Neural crest cell (in vitro differentiated cells): ENCODE results near the gene EIPR1. TPM values are rescaled to one million over a fixed set of nuclear protein-coding genes. Genes with fewer than 3 reads are reported as not detected.
"Not testable (repeated sequence)": the region's sequence is repeated elsewhere in the genome, so short reads cannot be mapped to it uniquely, and the experiment has no call there.

Experiments used
- DNase-seq: peaks from one replicate; pipeline ENCODE4 v3.0.0; 2021; ENCODE audit warnings: low read depth, mixed read lengths, low spot score
- H3K27ac Mint-ChIP-seq: one replicate; pipeline ENCODE4 v1.8.0; 2021; ENCODE audit warnings: mild to moderate bottlenecking, mixed read lengths; ENCODE audit not compliant: unreplicated experiment
- H3K27me3 Mint-ChIP-seq: 2 replicates; pipeline ENCODE4 v1.8.0; 2021; ENCODE audit warnings: low read depth, mild to moderate bottlenecking, mixed read lengths
- H3K36me3 Mint-ChIP-seq: 2 replicates; pipeline ENCODE4 v1.8.0; 2021; ENCODE audit warnings: low read depth, mild to moderate bottlenecking, mixed read lengths
- H3K4me1 Mint-ChIP-seq: 2 replicates; pipeline ENCODE4 v1.8.0; 2021; ENCODE audit warnings: mixed read lengths
- H3K4me3 Mint-ChIP-seq: one replicate; pipeline ENCODE4 v1.8.0; 2021; ENCODE audit warnings: mild to moderate bottlenecking, mixed read lengths
- H3K9me3 Mint-ChIP-seq: 2 replicates; pipeline ENCODE4 v1.8.0; 2021; ENCODE audit warnings: mixed read lengths
- total RNA-seq: library from RNA; stranded (reverse); gene quantifications from 2 replicates; pipeline ENCODE4 v1.2.1, GENCODE V29; 2021
- TF ChIP-seq, protein P1 (sequence below): fragments of 200-600 bp; sonication (generic); conservative IDR thresholded peaks from 2 replicates; pipeline ENCODE4 v1.5.0; 2021; ENCODE audit warnings: antibody characterized with exemption, mild to moderate bottlenecking

Gene EIPR1
- total RNA-seq, 1 donor from 2014 or later = 33.0 TPM

DNA sequence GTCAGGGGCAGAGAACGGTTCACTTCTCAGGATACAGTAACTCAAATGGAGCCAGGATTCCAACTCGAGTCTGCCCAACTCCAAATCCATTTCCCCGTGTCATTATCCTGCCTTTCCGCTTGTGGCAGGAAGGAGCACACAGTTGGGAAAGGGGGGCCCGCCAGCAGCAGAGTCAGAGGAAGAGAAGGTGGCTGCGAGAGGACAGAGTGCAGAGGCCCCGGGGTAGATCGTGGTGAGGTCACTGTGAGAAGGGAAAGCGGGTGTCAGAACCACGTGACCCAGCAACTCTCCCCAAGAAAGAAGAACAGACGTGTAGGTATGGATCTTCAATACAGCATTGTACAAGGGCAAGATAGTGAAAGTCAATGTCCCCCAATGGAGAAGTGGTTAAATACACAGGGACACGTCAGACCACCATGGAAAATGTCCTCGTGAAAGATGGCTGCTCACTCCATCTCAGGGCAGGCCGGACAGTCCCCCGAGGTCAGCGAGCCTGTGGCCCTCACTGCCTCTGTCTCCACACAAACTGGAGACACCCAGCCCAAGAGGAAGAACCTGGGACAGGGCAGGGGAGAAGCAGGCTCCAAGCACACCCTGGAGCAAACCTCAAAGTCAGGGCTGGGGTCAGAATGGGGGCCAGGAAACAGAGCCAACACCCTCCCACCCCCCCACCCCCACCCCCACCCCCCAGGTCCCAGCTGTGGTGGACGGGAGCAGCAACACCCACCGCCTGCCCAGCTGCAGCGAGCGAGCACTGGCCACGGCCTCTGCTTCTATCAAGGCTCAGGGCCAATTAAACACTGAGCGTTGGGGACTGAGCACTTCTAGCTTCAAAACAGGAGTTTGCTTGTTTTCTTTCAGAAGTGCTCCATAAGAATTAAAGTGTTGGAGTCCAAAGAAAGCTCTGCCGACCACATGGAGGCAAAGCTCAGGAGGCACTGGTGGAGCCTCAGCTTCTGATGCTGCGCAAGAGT lies 92.7 kb downstream of the EIPR1 start:
- Mint-ChIP-seq H3K27ac (peak overlapping the region; percentile 78), H3K36me3 (peaks cover 9% of the 10 kb centered on the region), H3K9me3 (no peaks in the 10 kb centered on the region), H3K4me1 (peaks cover 50% of the 10 kb centered on the region), H3K4me3 (no peak overlapping the region), H3K27me3 (no peaks in the 10 kb centered on the region)
- DNase-seq = no peak
- TF ChIP-seq, protein P1, sequence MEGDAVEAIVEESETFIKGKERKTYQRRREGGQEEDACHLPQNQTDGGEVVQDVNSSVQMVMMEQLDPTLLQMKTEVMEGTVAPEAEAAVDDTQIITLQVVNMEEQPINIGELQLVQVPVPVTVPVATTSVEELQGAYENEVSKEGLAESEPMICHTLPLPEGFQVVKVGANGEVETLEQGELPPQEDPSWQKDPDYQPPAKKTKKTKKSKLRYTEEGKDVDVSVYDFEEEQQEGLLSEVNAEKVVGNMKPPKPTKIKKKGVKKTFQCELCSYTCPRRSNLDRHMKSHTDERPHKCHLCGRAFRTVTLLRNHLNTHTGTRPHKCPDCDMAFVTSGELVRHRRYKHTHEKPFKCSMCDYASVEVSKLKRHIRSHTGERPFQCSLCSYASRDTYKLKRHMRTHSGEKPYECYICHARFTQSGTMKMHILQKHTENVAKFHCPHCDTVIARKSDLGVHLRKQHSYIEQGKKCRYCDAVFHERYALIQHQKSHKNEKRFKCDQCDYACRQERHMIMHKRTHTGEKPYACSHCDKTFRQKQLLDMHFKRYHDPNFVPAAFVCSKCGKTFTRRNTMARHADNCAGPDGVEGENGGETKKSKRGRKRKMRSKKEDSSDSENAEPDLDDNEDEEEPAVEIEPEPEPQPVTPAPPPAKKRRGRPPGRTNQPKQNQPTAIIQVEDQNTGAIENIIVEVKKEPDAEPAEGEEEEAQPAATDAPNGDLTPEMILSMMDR = no peak

DNA sequence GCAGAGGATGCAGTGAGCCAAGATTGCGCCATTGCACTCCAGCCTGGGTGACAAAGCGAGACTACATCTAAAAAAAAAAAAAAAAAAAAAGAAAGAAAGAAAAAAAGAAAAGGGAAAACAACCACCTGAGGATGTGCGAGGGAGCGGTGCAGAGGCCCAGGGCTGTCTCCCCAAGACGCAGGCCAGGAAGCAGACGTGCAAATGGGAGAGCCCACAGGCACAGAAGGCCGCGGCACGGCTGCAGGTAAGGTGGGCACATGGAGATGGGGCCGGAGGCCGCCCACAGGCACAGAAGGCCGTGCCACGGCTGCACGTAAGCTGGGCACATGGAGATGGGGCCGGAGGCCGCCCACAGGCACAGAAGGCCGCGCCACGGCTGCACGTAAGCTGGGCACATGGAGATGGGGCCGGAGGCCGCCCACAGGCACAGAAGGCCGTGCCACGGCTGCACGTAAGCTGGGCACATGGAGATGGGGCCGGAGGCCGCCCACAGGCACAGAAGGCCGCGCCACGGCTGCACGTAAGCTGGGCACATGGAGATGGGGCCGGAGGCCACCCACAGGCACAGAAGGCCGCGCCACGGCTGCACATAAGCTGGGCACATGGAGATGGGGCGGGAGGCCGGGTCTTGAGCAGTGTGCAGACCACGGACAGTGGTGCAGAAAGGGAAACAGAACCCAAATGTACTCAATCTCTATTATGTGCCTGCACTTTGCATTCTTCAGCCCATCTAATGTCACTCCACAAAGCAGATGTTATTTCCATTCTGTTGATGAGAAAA lies 93.6 kb downstream of the EIPR1 start:
- H3K4me3 Mint-ChIP-seq, H3K9me3 Mint-ChIP-seq, H3K27ac Mint-ChIP-seq, H3K36me3 Mint-ChIP-seq, H3K27me3 Mint-ChIP-seq, DNase-seq: not testable (repeated sequence)
- peaks cover 41% of the 10 kb centered on the region for H3K4me1 Mint-ChIP-seq

DNA sequence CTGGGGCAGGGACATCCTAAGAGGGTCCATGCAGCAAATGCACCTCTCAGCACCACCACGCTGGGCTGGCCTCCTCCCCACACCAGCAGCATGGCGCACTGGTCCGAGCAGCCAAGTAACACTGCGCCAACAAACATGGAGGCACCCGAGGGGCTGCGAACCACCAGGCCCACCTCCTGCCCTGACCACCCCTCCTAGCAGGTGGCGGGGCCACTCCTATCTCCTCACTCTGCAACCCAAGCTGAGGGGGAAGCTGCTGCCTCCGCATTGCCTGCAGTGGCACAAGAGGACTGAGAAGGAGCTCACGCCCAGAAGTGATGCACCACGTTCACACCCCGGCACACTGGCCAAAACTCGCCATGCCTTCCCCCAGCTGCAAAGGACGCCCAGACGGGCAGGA lies 94.4 kb downstream of the EIPR1 start:
- no peaks in the 10 kb centered on the region for H3K9me3 Mint-ChIP-seq

DNA sequence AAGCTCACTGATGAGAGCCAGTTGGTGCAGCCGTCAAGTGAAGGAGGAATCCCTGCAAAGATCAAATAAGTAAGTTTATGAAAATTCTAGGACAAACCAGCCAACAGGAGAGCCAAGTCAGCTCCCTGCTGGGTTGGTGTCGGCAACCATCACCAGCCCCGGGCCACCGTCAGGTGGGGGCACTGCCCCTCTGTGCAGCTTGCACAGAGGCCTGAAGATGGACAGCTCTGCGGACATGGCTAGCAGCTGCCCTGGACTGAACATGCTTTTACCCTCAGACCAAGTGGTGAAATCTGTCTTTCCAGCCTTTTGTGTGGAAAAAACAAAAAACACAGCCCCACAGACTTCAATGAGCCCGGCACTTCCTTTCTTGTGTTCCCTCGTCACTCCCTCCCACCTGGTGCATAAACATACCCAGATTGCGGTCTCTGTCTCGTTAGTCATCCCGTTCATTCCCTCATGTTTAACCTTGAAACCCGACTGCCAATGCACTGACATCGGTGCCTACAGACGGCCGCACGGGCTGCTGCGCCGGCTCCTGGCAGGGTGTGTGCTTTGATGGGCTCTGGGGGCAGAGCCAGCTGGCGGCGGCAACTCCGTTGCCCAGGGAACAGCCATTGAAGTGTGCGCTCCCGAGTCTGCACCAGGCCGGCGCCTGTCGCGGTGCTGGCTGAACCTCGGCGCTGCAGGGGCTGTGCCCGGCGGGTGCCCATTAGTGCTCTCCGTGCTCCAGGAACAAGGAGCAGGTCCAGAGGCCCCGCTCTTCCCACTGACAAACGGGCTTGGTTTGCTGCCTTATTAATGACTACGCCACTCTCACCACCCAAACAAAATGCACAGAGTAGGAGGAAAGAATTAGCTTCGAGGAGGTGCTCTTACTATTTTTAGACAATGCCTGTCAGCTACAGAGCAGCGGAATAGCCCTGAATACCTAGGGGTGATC lies 95.3 kb downstream of the EIPR1 start:
- DNase-seq = no peak
- H3K9me3 Mint-ChIP-seq = no peaks in the 10 kb centered on the region
- H3K27ac Mint-ChIP-seq = peak overlapping the region; percentile 97
- H3K27me3 Mint-ChIP-seq = no peaks in the 10 kb centered on the region
- H3K36me3 Mint-ChIP-seq = peaks cover 4% of the 10 kb centered on the region
- peaks cover 27% of the 10 kb centered on the region for H3K4me1 Mint-ChIP-seq
- TF ChIP-seq, protein P1 = no peak
- H3K4me3 Mint-ChIP-seq = no peak overlapping the region

More for the DNA sequence above, 94.4 kb downstream of the EIPR1 start:
- no peak overlapping the region for H3K27ac Mint-ChIP-seq
- no peaks in the 10 kb centered on the region for H3K27me3 Mint-ChIP-seq
- no peak overlapping the region for H3K4me3 Mint-ChIP-seq
- DNase-seq = no peak
- H3K4me1 Mint-ChIP-seq = peaks cover 33% of the 10 kb centered on the region
- TF ChIP-seq, protein P1 = no peak
- peaks cover 9% of the 10 kb centered on the region for H3K36me3 Mint-ChIP-seq

DNA sequence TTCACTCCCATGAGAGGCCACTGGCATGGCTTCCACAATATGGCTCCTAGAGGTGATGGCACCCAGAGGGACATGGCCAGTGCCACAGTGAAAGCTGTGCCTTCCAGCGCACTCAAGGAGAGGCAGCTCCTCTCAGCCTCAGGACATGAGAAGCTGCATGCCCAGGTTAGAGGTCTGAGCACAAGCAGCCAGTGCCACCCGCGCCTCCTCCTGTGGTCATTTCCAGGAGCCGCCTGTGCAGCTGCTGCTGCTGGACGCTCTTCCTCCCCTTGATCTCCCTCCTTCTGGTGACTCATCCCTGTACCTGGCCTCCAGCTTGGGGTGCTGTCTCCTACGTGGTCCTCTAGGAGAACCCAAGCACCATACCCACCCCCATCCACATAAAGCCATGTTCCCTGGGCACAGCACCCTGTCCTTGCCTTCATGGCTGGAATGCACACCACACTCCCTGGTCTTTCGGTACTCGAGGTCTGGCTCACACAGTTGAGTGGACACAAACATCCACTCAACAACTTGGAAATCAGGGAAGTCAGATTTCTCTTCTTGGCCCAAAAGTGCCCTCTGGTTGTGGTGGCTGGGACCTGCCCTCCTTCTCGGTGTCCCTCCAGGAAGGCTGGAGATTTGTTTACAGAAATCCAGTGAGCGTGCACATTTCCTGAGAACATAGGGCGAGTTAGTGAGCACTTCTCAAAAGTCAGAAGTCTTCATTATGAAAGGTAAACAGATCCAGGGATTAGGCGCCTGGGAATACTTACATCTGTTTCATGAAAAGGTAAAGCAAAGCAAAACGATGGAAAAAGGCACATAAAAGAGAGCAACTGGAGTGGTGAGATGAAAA lies 96.7 kb downstream of the EIPR1 start:
- no peak for DNase-seq
- H3K4me3 Mint-ChIP-seq = no peak overlapping the region
- H3K4me1 Mint-ChIP-seq = peaks cover 22% of the 10 kb centered on the region
- H3K27me3 Mint-ChIP-seq = no peaks in the 10 kb centered on the region
- no peaks in the 10 kb centered on the region for H3K9me3 Mint-ChIP-seq
- H3K27ac Mint-ChIP-seq = no peak overlapping the region
- H3K36me3 Mint-ChIP-seq = peaks cover 3% of the 10 kb centered on the region
- TF ChIP-seq, protein P1 = no peak
